ENCODE data around the gene GPX4. TPM values are rescaled to one million over a fixed set of nuclear protein-coding genes. Genes with fewer than 3 reads are reported as not detected.

GPX4 gene
- total RNA-seq, 6 experiments from 2014 or later: 204 to 389 (median 212) TPM

DNA sequence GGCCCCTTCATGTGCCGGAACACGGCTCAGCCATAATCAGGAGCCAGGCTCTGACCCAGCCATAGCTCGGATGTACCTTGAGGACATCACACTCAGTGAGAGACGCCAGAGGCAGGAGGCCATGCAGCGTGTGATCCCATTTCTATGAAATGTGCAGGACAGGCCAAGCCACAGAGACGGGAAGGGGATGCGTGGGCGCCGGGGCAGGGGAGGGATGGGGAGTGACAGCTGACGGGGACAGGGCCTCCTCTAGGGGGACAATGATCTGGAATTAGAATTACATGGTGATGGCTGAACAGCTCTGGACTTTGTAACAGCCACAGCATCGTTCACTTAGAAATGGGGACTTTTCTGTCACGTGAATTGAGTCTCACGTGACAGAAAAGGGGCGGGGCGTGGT is 35.3 kb downstream of the GPX4 start:
- Histone ChIP-seq H3K4me1 (no peaks in the 10 kb centered on the region), H3K27ac (no peak overlapping the region), H3K9me3 (no peaks in the 10 kb centered on the region), H3K36me3 (peaks cover 0 to 3% (median 0%) of the 10 kb centered on the region in 4 donors), H3K27me3 (no peaks in the 10 kb centered on the region), H3K4me3 (no peak overlapping the region)
- TF ChIP-seq, protein P1, sequence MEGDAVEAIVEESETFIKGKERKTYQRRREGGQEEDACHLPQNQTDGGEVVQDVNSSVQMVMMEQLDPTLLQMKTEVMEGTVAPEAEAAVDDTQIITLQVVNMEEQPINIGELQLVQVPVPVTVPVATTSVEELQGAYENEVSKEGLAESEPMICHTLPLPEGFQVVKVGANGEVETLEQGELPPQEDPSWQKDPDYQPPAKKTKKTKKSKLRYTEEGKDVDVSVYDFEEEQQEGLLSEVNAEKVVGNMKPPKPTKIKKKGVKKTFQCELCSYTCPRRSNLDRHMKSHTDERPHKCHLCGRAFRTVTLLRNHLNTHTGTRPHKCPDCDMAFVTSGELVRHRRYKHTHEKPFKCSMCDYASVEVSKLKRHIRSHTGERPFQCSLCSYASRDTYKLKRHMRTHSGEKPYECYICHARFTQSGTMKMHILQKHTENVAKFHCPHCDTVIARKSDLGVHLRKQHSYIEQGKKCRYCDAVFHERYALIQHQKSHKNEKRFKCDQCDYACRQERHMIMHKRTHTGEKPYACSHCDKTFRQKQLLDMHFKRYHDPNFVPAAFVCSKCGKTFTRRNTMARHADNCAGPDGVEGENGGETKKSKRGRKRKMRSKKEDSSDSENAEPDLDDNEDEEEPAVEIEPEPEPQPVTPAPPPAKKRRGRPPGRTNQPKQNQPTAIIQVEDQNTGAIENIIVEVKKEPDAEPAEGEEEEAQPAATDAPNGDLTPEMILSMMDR (IDR thresholded peaks at IDR 0.05): no peak
- TF ChIP-seq POLR2A (IDR thresholded peaks at IDR 0.05): no peak
- ATAC-seq (no peak), DNase-seq (no peak)
- 92% methylated on average over 14 of the region's 15 CpGs for WGBS (ENCODE audit: insufficient coverage, low coverage, low lambda C conversion rate, missing lambda C conversion rate)
- intact Hi-C loops (cut with DNase I): no loop called here

DNA sequence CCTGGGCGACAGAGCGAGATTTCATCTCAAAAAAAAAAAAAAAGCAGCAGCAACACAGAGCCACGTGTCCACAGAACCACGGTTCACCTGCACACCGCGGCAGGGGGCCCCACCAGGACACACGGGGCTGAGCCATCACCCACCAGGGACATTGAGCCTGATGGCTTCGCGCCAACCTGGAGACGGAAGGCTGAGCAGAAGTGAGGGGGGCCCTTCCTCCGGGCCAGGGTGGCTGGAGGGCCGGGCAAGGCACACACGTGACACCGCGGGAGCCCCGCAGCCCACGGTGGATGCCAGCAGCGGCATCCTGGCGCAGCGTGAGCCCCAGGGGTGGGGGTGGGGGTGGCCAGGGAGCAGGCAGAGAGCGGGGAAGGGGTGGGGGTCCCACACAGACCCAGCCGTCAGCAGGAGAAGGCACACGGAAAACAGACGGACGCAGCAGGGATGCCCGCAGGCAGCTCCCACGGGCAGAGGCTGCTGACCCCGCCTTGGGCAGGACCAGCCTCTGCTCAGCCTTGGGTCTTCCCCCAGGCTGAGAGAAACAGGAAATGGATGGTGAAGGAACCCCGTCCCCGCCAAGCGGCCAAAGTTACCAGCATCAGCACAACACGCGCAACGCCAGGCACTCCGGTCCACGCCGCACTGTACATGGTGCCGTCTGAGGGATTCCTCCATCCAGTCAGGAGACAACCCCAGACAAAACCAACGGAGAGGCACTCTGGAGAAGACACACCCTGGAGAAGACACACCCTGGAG is 36.7 kb downstream of the GPX4 start:
- intact Hi-C loops (cut with DNase I): no loop called here
- WGBS (ENCODE audit: insufficient coverage, low coverage, low lambda C conversion rate, missing lambda C conversion rate): 100% methylated on average over 2 of the region's 39 CpGs
- ATAC-seq: peak; percentile 2 to 58 (median 19)
- peaks cover 0 to 3% (median 0%) of the 10 kb centered on the region in 4 donors for H3K36me3 ChIP-seq
- no peak for DNase-seq
- H3K27ac ChIP-seq: no peak overlapping the region
- TF ChIP-seq, protein P1 (IDR thresholded peaks at IDR 0.05): no peak
- TF ChIP-seq POLR2A (IDR thresholded peaks at IDR 0.05): no peak
- no peaks in the 10 kb centered on the region for H3K4me1 ChIP-seq
- no peaks in the 10 kb centered on the region for H3K9me3 ChIP-seq
- no peaks in the 10 kb centered on the region for H3K27me3 ChIP-seq
- no peak overlapping the region for H3K4me3 ChIP-seq

DNA sequence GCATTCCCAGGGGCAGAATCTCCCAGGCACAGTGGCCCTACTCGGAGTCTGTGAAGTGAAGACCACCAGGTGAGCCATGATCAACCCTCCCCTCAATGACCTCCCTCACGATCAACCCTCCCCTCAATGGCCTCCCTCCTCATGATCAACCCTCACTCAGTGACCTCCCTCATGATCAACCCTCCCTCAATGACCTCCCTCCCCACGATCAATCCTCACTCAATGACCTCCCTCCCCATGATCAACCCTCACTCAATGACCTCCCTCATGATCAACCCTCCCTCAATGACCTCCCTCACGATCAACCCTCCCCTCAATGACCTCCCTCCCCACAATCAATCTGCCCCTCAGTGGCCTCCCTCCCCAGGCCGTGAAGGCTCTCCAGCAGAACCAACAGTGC is 38.1 kb downstream of the GPX4 start:
- Histone ChIP-seq H3K4me1 (no peaks in the 10 kb centered on the region), H3K4me3 (no peak overlapping the region), H3K36me3 (peaks cover 0 to 4% (median 3%) of the 10 kb centered on the region in 4 donors), H3K27ac (no peak overlapping the region), H3K9me3 (no peaks in the 10 kb centered on the region), H3K27me3 (no peaks in the 10 kb centered on the region)
- WGBS (ENCODE audit: insufficient coverage, low coverage, low lambda C conversion rate, missing lambda C conversion rate): 59% methylated on average over 4 of the region's 5 CpGs
- intact Hi-C loops (cut with DNase I): no loop called here
- TF ChIP-seq, protein P1 (IDR thresholded peaks at IDR 0.05): no peak
- no peak for TF ChIP-seq POLR2A (IDR thresholded peaks at IDR 0.05)
- no peak for DNase-seq
- ATAC-seq: peak in 3 of 4 donors; percentile 25 to 52 (median 40)

DNA sequence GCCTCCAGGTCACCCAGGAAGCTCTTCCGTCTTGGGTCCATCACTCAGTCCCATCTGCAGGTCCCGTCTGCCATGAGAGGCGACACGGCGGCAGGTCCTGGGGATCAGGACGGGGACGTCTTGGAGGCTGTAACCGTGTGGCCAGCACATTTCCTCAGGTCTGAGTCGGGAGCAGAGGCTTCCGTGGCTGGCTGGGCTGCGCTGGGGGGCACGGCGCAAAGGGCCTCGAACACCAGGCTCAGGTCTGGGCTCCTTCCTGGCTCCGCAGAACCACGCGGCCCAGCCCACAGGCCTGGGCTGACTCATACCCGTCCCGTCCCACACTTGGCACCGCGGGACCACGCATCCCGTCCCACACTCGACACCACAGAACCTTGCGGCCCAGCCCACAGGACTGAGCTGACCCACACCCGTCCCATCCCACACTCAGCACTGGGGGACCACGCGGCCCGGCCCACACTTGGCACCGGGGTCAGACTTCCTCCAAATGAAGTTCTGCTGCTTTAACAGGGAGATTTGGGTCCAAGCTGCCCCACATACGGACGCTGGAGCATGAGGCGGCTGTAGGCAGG is 40.1 kb downstream of the GPX4 start:
- WGBS (ENCODE audit: insufficient coverage, low coverage, low lambda C conversion rate, missing lambda C conversion rate): 97% methylated on average over 7 of the region's 33 CpGs
- TF ChIP-seq, protein P1 (IDR thresholded peaks at IDR 0.05): no peak
- TF ChIP-seq POLR2A (IDR thresholded peaks at IDR 0.05): no peak
- DNase-seq (peak in 1 of 3 donors; percentile 45), ATAC-seq (peak in 1 of 4 donors; percentile 2)
- peaks cover 0 to 4% (median 3%) of the 10 kb centered on the region in 4 donors for H3K36me3 ChIP-seq
- H3K4me1 ChIP-seq: no peaks in the 10 kb centered on the region
- intact Hi-C loops (cut with DNase I): no loop called here
- H3K4me3 ChIP-seq: no peak overlapping the region
- no peak overlapping the region for H3K27ac ChIP-seq
- H3K27me3 ChIP-seq: no peaks in the 10 kb centered on the region
- H3K9me3 ChIP-seq: no peaks in the 10 kb centered on the region
